Astrocyte of the hippocampus (primary cell): Measurements from ENCODE around the gene MXD3.

Experiments
- DNase-seq: peaks from one replicate; pipeline ENCODE4 v3.0.0; 2011; ENCODE audit warnings: low read depth, low spot score

MXD3 gene

GRCh38 chr5:177303121-177303924, 8.4 kb downstream of the MXD3 start, which contains the start of the genes PRELID1 and RAB24:
Gene PRELID1 (plus strand): TSS chr5:177303799. CDS start chr5:177303986, 187 bp downstream.
Gene RAB24 (minus strand): TSS chr5:177303719. CDS start chr5:177303288, 431 bp downstream.
- peak; percentile 96 for DNase-seq

- no peak for DNase-seq
These were observed 9.2 kb downstream of the MXD3 start for GRCh38 chr5:177302354-177303110.

- DNase-seq: no peak
These were observed 10.1 kb downstream of the MXD3 start for GRCh38 chr5:177301503-177302165.

GRCh38 chr5:177300951-177301350, 10.7 kb downstream of the MXD3 start:
- DNase-seq: no peak

GRCh38 chr5:177300236-177300880, 11.3 kb downstream of the MXD3 start:
- DNase-seq: peak; percentile 73

GRCh38 chr5:177299697-177300096, 12.0 kb downstream of the MXD3 start:
- no peak for DNase-seq

GRCh38 chr5:177297922-177298321, 13.8 kb downstream of the MXD3 start:
- DNase-seq: no peak

GRCh38 chr5:177296581-177296980, 15.1 kb downstream of the MXD3 start:
- no peak for DNase-seq

GRCh38 chr5:177295924-177296323, 15.8 kb downstream of the MXD3 start:
- DNase-seq: no peak

GRCh38 chr5:177294632-177295031, 17.1 kb downstream of the MXD3 start:
- no peak for DNase-seq

- DNase-seq: no peak
These were observed 17.7 kb downstream of the MXD3 start for GRCh38 chr5:177293819-177294581.

GRCh38 chr5:177291735-177292134, 20.0 kb downstream of the MXD3 start:
- no peak for DNase-seq

- DNase-seq: no peak
These were observed 20.7 kb downstream of the MXD3 start for GRCh38 chr5:177290816-177291596.

GRCh38 chr5:177288191-177288590, 23.5 kb downstream of the MXD3 start:
- DNase-seq: no peak

- DNase-seq: no peak
These were observed 34.8 kb downstream of the MXD3 start for GRCh38 chr5:177276886-177277285.

- DNase-seq: no peak
These were observed 35.8 kb downstream of the MXD3 start for GRCh38 chr5:177275883-177276282.

GRCh38 chr5:177271113-177271512, 40.6 kb downstream of the MXD3 start:
- DNase-seq: no peak

- no peak for DNase-seq
These were observed 41.0 kb downstream of the MXD3 start for GRCh38 chr5:177270653-177271052.

GRCh38 chr5:177269976-177270375, 41.7 kb downstream of the MXD3 start:
- DNase-seq: no peak

- no peak for DNase-seq
These were observed 42.3 kb downstream of the MXD3 start for GRCh38 chr5:177269232-177269895.
